Tibial artery (tissue), 4 donors: ENCODE data around the gene ATP11C.
A peak's percentile ranks its signal among the peaks of the same experiment; 100 is the strongest.

Experiments
- DNase-seq, 2 donors: peaks; one replicate each; pipeline ENCODE4 v3.0.0-alpha.2; 2019
- H3K27ac ChIP-seq, 2 donors: fragments of 200-600 bp; sonication (generic) in 1 of 2; 1 replicate in 1 of 2; 2 replicates in 1 of 2; pipeline ENCODE4 v1.5.1; 2018 to 2019; ENCODE audit warnings: mild to moderate bottlenecking in 1 of 2
- H3K27me3 ChIP-seq, 2 donors: fragments of 200-600 bp; sonication (generic) in 1 of 2; one replicate each; pipeline versions ENCODE4 v1.5.1 to v1.6.0; 2016 to 2019
- H3K36me3 ChIP-seq, 3 donors: fragments of 200-600 bp; sonication (generic) in 2 of 3; one replicate each; pipeline ENCODE4 v1.5.1; 2016 to 2019; ENCODE audit warnings: mild to moderate bottlenecking in 2 of 3
- H3K4me1 ChIP-seq, 4 donors: fragments of 200-600 bp; sonication (generic) in 2 of 4; 1 replicate in 3 of 4; 2 replicates in 1 of 4; pipeline ENCODE4 v1.5.1; 2016 to 2019
- H3K4me3 ChIP-seq, 2 donors: fragments of 200-600 bp; sonication (generic) in 1 of 2; 1 replicate in 1 of 2; 2 replicates in 1 of 2; pipeline ENCODE4 v1.5.1; 2018 to 2019; ENCODE audit warnings: mild to moderate bottlenecking in 2 of 2
- H3K9me3 ChIP-seq, 3 donors: fragments of 200-600 bp; sonication (generic) in 1 of 3; one replicate each; pipeline ENCODE4 v1.5.1; 2016 to 2019
- CTCF ChIP-seq, 2 experiments: fragments of 200-600 bp in 1 of 2; fragments of 450-650 bp in 1 of 2; IDR thresholded peaks; one replicate each; pipeline ENCODE4 v1.5.1; 2017 to 2019; ENCODE audit warnings: antibody characterized with exemption in 2 of 2, mild to moderate bottlenecking in 1 of 2, moderate library complexity in 1 of 2
- intact Hi-C: fragments of 100-400 bp; cut with DNase I; formaldehyde crosslinking; loops from one replicate; pipeline ENCODE4 v1.15.0; 2023; ENCODE audit warnings: low total_unique reads

The ATP11C gene

GRCh38 chrX:139931646-139932072 lies 1.2 kb downstream of the ATP11C start:
- TF ChIP-seq CTCF (IDR thresholded peaks at IDR 0.05): no peak
- DNase-seq: no peak
- no peaks in the 10 kb centered on the region for H3K27me3 ChIP-seq
- intact Hi-C loops: no loop called here
- H3K27ac ChIP-seq: peak overlapping the region; percentile 98 to 100
- peak overlapping the region; percentile 88 to 90 for H3K4me3 ChIP-seq
- H3K36me3 ChIP-seq: no peaks in the 10 kb centered on the region
- no peaks in the 10 kb centered on the region for H3K9me3 ChIP-seq
- peaks cover 0 to 10% (median 1%) of the 10 kb centered on the region in 4 donors for H3K4me1 ChIP-seq

- TF ChIP-seq CTCF (IDR thresholded peaks at IDR 0.05): no peak
- intact Hi-C loops: no loop called here
- H3K4me1 ChIP-seq: peaks cover 0 to 10% (median 1%) of the 10 kb centered on the region in 4 donors
- DNase-seq: no peak
- no peaks in the 10 kb centered on the region for H3K27me3 ChIP-seq
- no peaks in the 10 kb centered on the region for H3K9me3 ChIP-seq
- no peaks in the 10 kb centered on the region for H3K36me3 ChIP-seq
- H3K4me3 ChIP-seq: peak overlapping the region; percentile 88 to 90
- peak overlapping the region; percentile 98 to 100 for H3K27ac ChIP-seq
Measured at GRCh38 chrX:139930916-139931645, 1.8 kb downstream of the ATP11C start.

DNA sequence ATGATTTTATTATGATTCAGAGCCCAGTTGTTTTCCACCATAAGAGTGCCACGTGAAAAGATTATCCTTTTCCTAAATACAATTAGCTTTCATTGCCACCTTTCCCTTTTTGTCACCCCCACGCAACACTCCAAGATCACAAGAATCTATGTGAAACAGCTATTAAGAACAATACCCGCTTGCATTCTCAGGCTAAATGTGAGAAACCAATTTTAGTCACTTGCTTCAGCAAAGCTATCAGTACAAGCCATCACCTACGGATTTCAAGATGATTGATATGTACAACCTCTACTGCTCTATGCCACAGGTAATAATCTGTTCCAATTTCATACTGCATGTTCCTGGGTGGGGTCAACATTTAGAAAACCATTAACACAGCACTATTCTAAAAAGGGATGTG lies 2.5 kb downstream of the ATP11C start:
- Histone ChIP-seq H3K36me3 (no peaks in the 10 kb centered on the region), H3K4me1 (peaks cover 0 to 10% (median 1%) of the 10 kb centered on the region in 4 donors), H3K27ac (no peak overlapping the region), H3K9me3 (no peaks in the 10 kb centered on the region), H3K27me3 (no peaks in the 10 kb centered on the region), H3K4me3 (peak overlapping the region; percentile 88 to 90)
- intact Hi-C loops: no loop called here
- DNase-seq: no peak
- no peak for TF ChIP-seq CTCF (IDR thresholded peaks at IDR 0.05)

DNA sequence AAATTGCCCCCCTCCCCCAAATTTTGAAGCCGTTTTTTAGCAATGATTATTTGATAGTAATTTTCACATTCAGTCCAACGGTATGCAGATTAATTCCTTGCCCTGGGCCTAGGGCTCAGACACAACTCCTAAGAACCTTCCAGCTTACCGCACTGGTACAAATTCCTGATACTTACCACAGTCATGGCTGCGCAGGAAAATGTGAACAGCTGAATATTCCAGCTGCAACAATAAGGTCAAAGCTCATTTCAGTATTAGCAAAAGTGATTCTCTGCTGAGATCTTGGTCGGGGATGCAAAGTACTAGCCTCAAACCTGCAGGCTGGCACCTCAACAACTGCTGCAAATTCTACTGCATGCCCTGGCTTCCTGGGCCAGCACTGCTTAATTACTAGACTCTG lies 3.0 kb downstream of the ATP11C start:
- intact Hi-C loops: no loop called here
- no peak overlapping the region for H3K27ac ChIP-seq
- TF ChIP-seq CTCF (IDR thresholded peaks at IDR 0.05): no peak
- H3K4me3 ChIP-seq: no peak overlapping the region
- no peaks in the 10 kb centered on the region for H3K9me3 ChIP-seq
- H3K36me3 ChIP-seq: no peaks in the 10 kb centered on the region
- H3K4me1 ChIP-seq: peaks cover 0 to 10% (median 1%) of the 10 kb centered on the region in 4 donors
- DNase-seq: no peak
- H3K27me3 ChIP-seq: no peaks in the 10 kb centered on the region

DNA sequence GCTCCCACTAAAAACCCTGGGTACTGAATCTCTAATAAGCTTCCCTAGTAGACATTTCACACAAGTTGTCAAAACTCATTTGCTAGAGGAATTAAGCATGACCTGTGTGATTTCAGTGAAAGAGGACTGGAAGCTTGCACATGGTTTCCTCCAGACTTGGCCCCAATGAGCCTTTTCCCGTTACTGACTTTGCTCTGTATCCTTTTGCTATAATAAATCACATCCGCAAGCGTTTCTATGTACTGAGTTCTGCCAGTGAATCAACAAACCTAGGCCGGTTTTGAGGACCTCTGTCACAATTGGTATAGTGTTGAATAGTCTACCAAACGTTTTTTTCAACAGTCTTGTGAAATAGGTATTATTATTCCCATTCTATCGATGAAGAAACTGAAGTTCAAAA lies 8.2 kb downstream of the ATP11C start:
- Histone ChIP-seq H3K4me3 (no peak overlapping the region), H3K9me3 (no peaks in the 10 kb centered on the region), H3K27me3 (no peaks in the 10 kb centered on the region), H3K4me1 (peaks cover 0 to 9% (median 0%) of the 10 kb centered on the region in 4 donors), H3K36me3 (no peaks in the 10 kb centered on the region), H3K27ac (no peak overlapping the region)
- intact Hi-C loops: no loop called here
- DNase-seq: no peak
- no peak for TF ChIP-seq CTCF (IDR thresholded peaks at IDR 0.05)
